Measurements from ENCODE around the gene BAK1.

DNA sequence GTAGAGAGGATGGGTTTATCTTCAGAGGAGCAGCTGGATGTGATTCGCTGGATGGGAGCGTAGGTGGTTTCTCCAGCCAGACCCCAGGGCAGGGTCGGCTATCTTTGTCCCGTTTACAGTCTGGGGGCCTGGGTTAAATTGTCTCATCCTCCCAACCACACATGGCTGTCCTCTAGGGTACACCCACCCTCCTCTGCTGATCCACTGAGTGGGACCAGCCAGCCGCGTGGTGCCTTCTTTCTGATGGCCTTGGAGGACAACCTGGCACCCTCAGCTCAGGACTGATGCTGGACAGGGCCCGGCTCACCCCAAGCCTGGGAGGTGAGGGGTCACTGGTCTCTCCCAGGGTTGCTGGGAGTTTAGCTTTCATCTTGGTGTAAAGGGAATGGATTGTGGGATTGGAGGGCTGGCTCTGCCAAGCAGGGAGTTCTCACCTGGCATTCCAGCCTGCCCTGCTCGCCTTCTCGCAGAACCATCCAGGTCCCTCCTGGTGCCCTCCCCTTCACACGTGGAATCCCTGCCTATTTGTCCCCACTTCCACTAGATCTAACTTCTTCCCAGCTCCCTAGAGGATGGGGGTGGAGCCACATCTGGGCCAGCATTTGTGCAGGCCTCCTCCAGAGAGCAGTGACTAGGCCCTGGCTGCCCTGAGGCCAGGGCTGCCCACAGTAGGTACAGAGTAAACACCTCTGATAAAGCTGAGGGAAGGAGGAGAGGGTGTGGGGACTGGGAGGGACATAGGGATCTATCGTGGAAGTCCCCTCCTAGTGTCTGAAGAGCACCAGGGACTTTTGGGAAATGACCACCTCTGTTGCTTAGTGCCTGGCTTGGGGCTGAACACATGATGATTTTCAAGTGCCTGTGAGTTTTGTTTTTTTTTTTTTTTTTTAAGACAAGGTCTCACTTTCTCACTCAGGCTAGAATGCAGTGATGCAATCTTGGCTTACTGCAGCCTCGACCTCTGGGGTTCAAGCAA lies 42.7 kb upstream of the BAK1 start:
- no peak for TF ChIP-seq POLR2A (IDR thresholded peaks at IDR 0.05; ENCODE audit: low read length)
- TF ChIP-seq GATA1 (IDR thresholded peaks at IDR 0.05; ENCODE audit: low read depth, low read length) = no peak

All from erythroblast (primary cell).